Colonic mucosa (tissue), 4 donors: ENCODE results near the gene CTXND2. TPM values are rescaled to one million over a fixed set of nuclear protein-coding genes. Genes with fewer than 3 reads are reported as not detected.
"Not testable (repeated sequence)": the region's sequence is repeated elsewhere in the genome, so short reads cannot be mapped to it uniquely, and the experiment has no call there.

Source experiments
- DNase-seq: peaks from one replicate; pipeline ENCODE4 v3.0.0-alpha.2; 2020
- H3K27ac ChIP-seq: fragments of 200-600 bp; one replicate; pipeline ENCODE4 v1.8.0; 2021
- H3K27me3 ChIP-seq: fragments of 200-600 bp; one replicate; pipeline ENCODE4 v1.8.0; 2021
- H3K36me3 ChIP-seq: fragments of 200-600 bp; one replicate; pipeline ENCODE4 v1.8.0; 2021
- H3K4me1 ChIP-seq: fragments of 200-600 bp; one replicate; pipeline ENCODE4 v1.8.0; 2021; ENCODE audit warnings: mild to moderate bottlenecking
- H3K4me3 ChIP-seq: fragments of 200-600 bp; one replicate; pipeline ENCODE4 v1.8.0; 2021
- H3K9ac ChIP-seq, 2 donors: one replicate each; pipeline ENCODE4 v1.7.0; 2013; ENCODE audit warnings: control low read depth in 2 of 2, low read depth in 2 of 2, low read length in 2 of 2
- H3K9me3 ChIP-seq: fragments of 200-600 bp; one replicate; pipeline ENCODE4 v1.8.0; 2021
- intact Hi-C: fragments of 100-400 bp; cut with DNase I; formaldehyde crosslinking; loops from one replicate; pipeline ENCODE4 v1.14.1; 2022
- total RNA-seq, 2 donors: library from RNA; stranded (reverse); fragmentation: NEBNext Ultra II Directional in 1 of 2; extraction: Animal tissue kit (Norgen Biotek cat#: 25700) in 1 of 2; gene quantifications; one replicate each; pipeline ENCODE4 v1.2.1, GENCODE V29; 2021
- TF ChIP-seq, protein P1 (sequence below): fragments of 200-600 bp; IDR thresholded peaks from one replicate; pipeline ENCODE4 v1.8.0; 2022; ENCODE audit warnings: antibody characterized with exemption, mild to moderate bottlenecking
- donor health status: healthy.
- donor health status: DM: no; HTN: no; CAD: no.
- donor health status: DM: no; HTN: no; CAD: no.

Gene CTXND2
- total RNA-seq, 2 donors from 2014 or later, result not detected

- TF ChIP-seq, protein P1, sequence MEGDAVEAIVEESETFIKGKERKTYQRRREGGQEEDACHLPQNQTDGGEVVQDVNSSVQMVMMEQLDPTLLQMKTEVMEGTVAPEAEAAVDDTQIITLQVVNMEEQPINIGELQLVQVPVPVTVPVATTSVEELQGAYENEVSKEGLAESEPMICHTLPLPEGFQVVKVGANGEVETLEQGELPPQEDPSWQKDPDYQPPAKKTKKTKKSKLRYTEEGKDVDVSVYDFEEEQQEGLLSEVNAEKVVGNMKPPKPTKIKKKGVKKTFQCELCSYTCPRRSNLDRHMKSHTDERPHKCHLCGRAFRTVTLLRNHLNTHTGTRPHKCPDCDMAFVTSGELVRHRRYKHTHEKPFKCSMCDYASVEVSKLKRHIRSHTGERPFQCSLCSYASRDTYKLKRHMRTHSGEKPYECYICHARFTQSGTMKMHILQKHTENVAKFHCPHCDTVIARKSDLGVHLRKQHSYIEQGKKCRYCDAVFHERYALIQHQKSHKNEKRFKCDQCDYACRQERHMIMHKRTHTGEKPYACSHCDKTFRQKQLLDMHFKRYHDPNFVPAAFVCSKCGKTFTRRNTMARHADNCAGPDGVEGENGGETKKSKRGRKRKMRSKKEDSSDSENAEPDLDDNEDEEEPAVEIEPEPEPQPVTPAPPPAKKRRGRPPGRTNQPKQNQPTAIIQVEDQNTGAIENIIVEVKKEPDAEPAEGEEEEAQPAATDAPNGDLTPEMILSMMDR, result no peak
- H3K27me3 ChIP-seq, result no peaks in the 10 kb centered on the region
- H3K9me3 ChIP-seq, result no peaks in the 10 kb centered on the region
- intact Hi-C loops, result no loop called here
- no peak overlapping the region for H3K27ac ChIP-seq
- no peaks in the 10 kb centered on the region for H3K4me1 ChIP-seq
- no peak for DNase-seq
- no peaks in the 10 kb centered on the region for H3K36me3 ChIP-seq
- no peak overlapping the region for H3K9ac ChIP-seq
- H3K4me3 ChIP-seq, result no peak overlapping the region
Observed at GRCh38 chr1:150873521-150873920, 13.4 kb upstream of the CTXND2 start.

- Histone ChIP-seq H3K4me1 (no peaks in the 10 kb centered on the region), H3K4me3 (peak overlapping the region; percentile 92), H3K36me3 (no peaks in the 10 kb centered on the region), H3K9me3 (no peaks in the 10 kb centered on the region), H3K9ac (peak overlapping the region in 1 of 2 donors; percentile 57), H3K27me3 (no peaks in the 10 kb centered on the region), H3K27ac (peak overlapping the region; percentile 93)
- intact Hi-C loops, result no loop called here
- TF ChIP-seq, protein P1, result no peak
- DNase-seq, result no peak
Observed at GRCh38 chr1:150874455-150875196, 12.3 kb upstream of the CTXND2 start.

- peak; percentile 45 for DNase-seq
- no peaks in the 10 kb centered on the region for H3K4me1 ChIP-seq
- H3K4me3 ChIP-seq, result peak overlapping the region; percentile 92
- TF ChIP-seq, protein P1, result no peak
- peak overlapping the region; percentile 81 to 88 for H3K9ac ChIP-seq
- intact Hi-C loops, result no loop called here
- H3K27ac ChIP-seq, result peak overlapping the region; percentile 93
- no peaks in the 10 kb centered on the region for H3K9me3 ChIP-seq
- H3K27me3 ChIP-seq, result no peaks in the 10 kb centered on the region
- H3K36me3 ChIP-seq, result no peaks in the 10 kb centered on the region
Observed at GRCh38 chr1:150875197-150876118, 11.5 kb upstream of the CTXND2 start.

DNA sequence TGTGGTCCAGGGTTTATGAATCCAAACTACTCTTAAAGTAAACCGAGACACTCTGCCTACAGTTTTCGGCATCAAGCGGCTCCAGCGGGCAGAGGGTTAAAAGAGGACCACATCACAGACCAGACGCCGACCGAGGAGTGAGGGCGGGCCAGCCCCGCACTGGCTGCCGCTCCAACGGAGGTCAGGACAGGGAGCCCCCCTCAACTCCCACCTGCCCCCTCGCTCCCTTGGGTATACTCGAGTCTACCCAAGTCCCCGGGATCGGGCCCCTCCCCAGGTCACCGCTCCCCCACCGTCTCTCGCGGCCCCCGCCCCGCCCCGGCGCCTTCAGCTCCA lies 10.8 kb upstream of the CTXND2 start:
- Histone ChIP-seq H3K27ac (peak overlapping the region; percentile 93), H3K4me1 (no peaks in the 10 kb centered on the region), H3K36me3 (no peaks in the 10 kb centered on the region), H3K27me3 (no peaks in the 10 kb centered on the region), H3K4me3 (peak overlapping the region; percentile 92), H3K9me3 (no peaks in the 10 kb centered on the region), H3K9ac (peak overlapping the region; percentile 81 to 88)
- intact Hi-C loops, result no loop called here
- no peak for DNase-seq
- TF ChIP-seq, protein P1, result no peak

DNA sequence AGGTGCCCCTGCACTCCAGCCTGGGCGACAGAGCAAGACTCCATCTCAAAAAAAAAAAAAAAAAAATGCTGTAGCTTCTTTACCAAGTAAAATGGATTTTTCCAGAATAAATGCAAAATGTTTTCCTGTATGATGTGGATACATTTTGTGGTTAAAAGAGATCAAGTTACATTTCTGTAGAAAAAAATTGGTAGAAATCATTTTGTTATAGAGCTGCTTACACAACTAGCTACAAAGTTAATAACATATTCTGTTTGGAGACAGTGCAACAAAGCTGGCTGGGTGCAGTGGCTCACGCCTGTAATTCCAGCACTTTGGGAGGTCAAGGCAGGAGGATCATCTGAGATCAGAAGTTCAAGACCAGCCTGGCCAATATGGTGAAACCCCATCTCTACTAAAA lies 8.0 kb upstream of the CTXND2 start:
- H3K4me3 ChIP-seq, H3K4me1 ChIP-seq, H3K9ac ChIP-seq, H3K36me3 ChIP-seq, DNase-seq, H3K27me3 ChIP-seq, H3K9me3 ChIP-seq, intact Hi-C loops, H3K27ac ChIP-seq: not testable (repeated sequence)
